GM12874 (cell line): ENCODE data around the gene GNLY.

Source experiments
- TF ChIP-seq, protein P1 (sequence below): IDR thresholded peaks from 2 replicates; pipeline ENCODE4 v1.5.1; 2011; ENCODE audit warnings: low read depth, mild to moderate bottlenecking, control low read depth, low read length, moderate library complexity; ENCODE audit not compliant: insufficient read depth

Gene GNLY

DNA sequence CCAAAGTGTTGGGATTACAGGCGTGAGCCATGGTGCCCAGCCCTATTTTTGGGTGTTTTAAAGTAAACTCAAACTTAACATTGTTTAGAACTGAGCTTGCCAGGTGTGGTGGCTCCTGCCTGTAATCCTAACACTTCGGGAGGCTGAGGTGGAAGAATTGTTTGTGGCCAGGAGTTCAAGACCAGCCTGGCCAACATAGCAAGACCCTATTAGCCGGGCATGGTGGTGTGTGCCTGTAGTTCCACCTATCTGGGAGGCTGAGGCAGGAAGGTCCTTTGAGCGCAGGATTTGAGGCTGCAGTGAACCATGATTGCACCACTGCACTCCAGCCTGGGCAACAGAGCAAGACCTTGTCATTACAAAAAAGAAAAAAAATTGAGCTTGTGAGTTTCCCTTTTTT lies 43.7 kb upstream of the GNLY start:
- TF ChIP-seq, protein P1, sequence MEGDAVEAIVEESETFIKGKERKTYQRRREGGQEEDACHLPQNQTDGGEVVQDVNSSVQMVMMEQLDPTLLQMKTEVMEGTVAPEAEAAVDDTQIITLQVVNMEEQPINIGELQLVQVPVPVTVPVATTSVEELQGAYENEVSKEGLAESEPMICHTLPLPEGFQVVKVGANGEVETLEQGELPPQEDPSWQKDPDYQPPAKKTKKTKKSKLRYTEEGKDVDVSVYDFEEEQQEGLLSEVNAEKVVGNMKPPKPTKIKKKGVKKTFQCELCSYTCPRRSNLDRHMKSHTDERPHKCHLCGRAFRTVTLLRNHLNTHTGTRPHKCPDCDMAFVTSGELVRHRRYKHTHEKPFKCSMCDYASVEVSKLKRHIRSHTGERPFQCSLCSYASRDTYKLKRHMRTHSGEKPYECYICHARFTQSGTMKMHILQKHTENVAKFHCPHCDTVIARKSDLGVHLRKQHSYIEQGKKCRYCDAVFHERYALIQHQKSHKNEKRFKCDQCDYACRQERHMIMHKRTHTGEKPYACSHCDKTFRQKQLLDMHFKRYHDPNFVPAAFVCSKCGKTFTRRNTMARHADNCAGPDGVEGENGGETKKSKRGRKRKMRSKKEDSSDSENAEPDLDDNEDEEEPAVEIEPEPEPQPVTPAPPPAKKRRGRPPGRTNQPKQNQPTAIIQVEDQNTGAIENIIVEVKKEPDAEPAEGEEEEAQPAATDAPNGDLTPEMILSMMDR = no peak

DNA sequence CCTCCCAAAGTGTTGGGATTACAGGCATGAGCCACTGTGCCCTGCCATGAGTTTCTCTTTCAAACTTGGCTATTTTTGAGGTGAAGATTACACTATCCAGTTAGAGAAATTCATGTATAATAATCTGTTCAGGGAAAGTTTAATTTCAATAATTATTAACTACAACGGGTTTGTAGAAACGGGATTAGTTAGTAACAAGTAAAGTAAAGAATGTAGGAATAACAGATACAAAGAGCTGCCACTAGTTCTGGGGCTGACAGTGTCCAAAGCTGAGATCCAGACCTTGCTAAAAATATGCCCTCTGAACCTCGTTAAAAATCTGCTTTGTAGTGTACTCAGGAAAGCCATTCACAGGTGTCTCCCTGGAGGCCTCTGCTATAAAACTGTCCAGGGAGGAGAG lies 43.1 kb upstream of the GNLY start:
- TF ChIP-seq, protein P1 = no peak

DNA sequence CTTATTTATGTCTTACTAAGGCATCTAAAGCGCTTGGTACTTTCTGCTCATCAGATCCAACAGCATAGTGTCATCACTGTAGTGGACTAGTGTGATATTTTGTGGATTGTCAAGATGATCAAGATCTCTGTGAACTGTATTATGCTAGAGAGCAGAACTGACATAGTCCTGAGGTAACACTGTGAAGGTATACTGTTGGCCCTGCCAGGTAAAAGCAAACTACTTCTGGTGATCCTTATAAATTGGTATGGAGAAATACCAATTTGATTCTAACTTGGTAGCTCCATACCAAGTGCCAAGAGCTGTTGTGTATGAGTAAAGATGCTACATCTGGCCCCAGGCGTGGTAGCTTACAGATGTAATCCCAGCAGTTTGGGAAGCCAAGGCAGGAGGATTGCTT lies 42.1 kb upstream of the GNLY start:
- TF ChIP-seq, protein P1 = no peak

DNA sequence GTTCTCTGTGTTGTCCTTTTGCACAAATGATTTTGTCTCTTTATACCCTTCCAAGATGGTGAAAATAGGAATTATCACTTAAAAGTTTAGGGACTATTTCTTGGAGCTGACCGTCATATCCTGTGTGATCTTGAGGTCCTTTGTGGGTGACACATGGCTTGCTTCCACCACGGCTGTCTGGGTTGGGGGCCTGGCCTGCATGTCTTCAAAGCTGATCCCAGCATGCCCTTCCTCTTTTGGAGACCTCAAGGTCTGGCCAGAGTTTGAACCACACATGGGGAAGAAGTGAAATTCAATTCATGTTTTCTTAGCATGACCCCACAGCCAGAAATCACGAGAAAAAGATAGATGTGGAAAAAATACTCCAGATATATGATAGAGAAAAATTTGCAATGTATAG lies 40.2 kb upstream of the GNLY start:
- TF ChIP-seq, protein P1 = no peak

DNA sequence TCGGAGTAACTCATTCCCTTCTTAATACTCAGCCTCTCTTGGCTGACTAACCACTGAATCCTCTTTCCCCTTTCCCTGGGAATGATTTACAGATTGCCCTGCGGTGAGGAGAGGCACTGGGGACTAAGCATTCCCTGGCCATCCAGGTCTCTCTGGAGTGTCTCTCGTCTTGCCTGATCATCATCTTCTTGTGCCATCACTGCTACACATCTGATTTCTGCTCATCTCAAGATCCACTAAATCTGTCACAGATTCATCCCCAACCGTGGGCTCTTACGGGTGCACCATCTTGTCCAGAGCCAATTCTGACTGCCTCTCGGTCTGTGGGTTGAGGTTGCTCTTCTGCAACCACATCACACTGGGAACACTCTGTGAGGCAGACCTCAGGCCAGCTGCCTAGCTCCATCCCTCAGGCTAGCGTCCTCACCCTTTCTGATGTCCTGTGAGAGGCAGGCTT lies 38.2 kb upstream of the GNLY start:
- TF ChIP-seq, protein P1 = no peak

DNA sequence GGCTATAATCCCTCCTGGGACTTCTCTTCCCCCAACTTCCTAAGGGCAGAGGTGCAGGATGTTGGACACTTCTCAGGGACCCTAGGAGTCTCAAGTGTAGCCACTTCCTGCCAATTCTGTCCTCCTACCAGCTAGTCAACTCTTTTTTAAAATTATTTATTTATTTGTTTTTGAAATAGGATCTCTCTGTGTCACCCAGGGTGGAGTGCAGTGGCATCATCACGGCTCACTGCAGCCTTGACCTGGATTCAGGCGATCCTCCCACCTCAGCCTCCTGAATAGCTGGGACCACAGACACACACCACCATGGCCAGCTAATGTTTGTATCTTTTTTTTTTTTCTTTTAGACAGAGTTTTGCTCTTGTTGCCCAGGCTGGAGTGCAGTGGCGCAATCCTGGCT lies 37.7 kb upstream of the GNLY start:
- TF ChIP-seq, protein P1 = no peak

DNA sequence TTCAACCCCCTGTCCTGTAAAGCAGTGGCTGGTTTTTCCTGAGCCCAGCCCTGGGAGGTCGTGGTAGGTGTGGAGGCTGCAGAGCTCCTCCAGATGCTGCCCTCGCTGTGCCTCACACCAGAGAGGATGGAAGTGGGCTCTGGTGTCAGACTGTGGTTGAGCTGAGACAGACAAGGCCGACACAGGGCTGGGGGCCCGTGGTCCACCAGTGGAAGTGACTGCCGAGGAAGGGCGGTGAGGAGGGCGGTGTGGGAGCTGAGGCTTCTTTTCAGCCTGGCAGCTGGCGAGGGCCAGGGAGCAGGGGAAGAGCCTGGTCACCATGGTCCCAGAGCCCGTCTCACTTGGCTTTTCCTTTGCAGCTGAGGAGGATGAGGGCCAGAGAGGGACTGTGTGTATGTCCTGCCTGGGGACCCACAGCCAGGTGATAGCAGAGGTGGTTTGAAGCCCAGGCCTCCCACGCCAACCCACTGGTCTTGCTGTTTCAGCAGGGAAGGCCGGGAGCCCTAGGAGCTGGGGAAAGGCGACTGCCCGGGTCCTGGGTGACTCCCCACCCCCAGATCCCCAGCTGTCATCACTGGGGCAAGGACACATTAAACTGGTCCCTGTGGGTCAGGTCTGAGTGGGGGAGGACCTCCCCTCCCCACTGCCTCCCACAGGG lies 34.7 kb upstream of the GNLY start:
- TF ChIP-seq, protein P1 = no peak

DNA sequence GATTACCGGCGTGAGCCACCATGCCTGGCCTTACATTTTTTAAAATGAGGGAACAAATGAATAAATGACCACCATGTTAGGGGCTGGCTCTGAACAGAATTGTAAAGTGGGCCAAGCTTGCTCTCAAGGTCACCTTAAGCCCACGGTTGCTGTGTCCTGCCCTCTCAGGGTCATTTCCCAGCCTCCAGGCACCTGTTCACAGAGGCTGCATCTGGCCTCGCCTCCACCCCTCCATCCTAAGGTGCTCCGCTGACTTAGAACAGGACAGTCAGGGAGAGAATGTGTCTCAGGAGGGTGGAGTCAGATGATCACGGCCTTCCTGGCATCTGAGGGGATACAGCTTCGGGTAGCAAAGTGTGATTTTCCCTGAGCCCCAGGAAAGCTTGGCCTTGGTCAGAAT lies 33.4 kb upstream of the GNLY start:
- TF ChIP-seq, protein P1 = no peak
